Globus pallidus (tissue), 1 donor: ENCODE results near the gene RBM20.

ENCODE experiments used
- DNase-seq: peaks from one replicate; pipeline ENCODE4 v3.0.0-alpha.2; 2015; ENCODE audit warnings: low spot score

The RBM20 gene

GRCh38 chr10:110871298-110872084, 227.4 kb downstream of the RBM20 start, which contains the start of gene PDCD4:
Gene PDCD4 (plus strand): TSS chr10:110871928. CDS start chr10:110876028, 4,100 bp downstream.
- DNase-seq, result peak; percentile 99

GRCh38 chr10:110872145-110872983, 228.2 kb downstream of the RBM20 start:
- peak; percentile 73 for DNase-seq

GRCh38 chr10:110872984-110873923, 229.1 kb downstream of the RBM20 start:
- no peak for DNase-seq

- DNase-seq, result no peak
Observed at GRCh38 chr10:110873951-110874350, 229.8 kb downstream of the RBM20 start.

GRCh38 chr10:110876000-110876399, 231.9 kb downstream of the RBM20 start:
- DNase-seq, result no peak

- DNase-seq, result no peak
Observed at GRCh38 chr10:110876788-110877187, 232.7 kb downstream of the RBM20 start.

GRCh38 chr10:110880012-110880411, 235.9 kb downstream of the RBM20 start:
- no peak for DNase-seq

GRCh38 chr10:110881247-110881646, 237.1 kb downstream of the RBM20 start:
- no peak for DNase-seq

- no peak for DNase-seq
Observed at GRCh38 chr10:110881905-110882304, 237.8 kb downstream of the RBM20 start.

GRCh38 chr10:110883924-110884323, 239.8 kb downstream of the RBM20 start:
- DNase-seq, result no peak

GRCh38 chr10:110885932-110886674, 242.0 kb downstream of the RBM20 start:
- DNase-seq, result no peak

- no peak for DNase-seq
Observed at GRCh38 chr10:110887560-110887959, 243.4 kb downstream of the RBM20 start.
